Measurements from ENCODE around the gene GIGYF2.

DNA sequence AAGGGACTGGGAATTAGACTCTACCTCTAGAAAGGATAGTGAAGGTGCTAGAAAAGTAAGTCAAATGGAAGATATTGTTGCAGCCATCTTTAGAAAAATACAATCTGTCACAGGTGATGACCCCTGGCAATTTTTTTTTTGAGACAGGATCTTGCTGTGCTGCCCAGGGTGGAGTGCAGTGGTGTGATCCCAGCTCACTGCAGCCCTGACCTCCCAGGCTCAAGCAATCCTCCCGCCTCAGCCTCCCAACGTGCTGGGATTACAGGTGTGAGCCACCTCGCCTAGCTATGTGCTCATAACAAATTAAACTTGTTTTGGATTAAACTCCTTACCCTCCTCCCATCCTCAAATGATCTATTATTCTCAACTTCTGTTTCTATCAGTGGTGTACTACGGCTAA lies 3.8 kb upstream of the GIGYF2 start:
- TF ChIP-seq SUZ12 (IDR thresholded peaks at IDR 0.05; ENCODE audit: extremely low read depth, insufficient read depth, insufficient read length) (no peak), YY1 (IDR thresholded peaks at IDR 0.05; ENCODE audit: insufficient read depth, insufficient read length) (no peak), ZNF274 (IDR thresholded peaks at IDR 0.05; ENCODE audit: low read depth, low read length) (no peak)
